Subcutaneous abdominal adipose tissue (tissue), 5 donors: ENCODE measurements around the gene ACSF2.
"Not testable (repeated sequence)": the region's sequence is repeated elsewhere in the genome, so short reads cannot be mapped to it uniquely, and the experiment has no call there.

Experiments used
- H3K27ac ChIP-seq: one replicate; pipeline ENCODE4 v1.7.0; 2013; ENCODE audit warnings: low read depth, mild to moderate bottlenecking, inconsistent platforms, low read length, moderate library complexity
- H3K27me3 ChIP-seq, 5 donors: one replicate each; pipeline ENCODE4 v1.7.0; 2013; ENCODE audit warnings: low read length in 5 of 5, inconsistent platforms in 1 of 5; ENCODE audit not compliant: control insufficient read depth in 5 of 5, insufficient read depth in 4 of 5
- H3K36me3 ChIP-seq, 5 donors: one replicate each; pipeline ENCODE4 v1.7.0; 2013; ENCODE audit warnings: low read length in 5 of 5; ENCODE audit not compliant: control insufficient read depth in 5 of 5, insufficient read depth in 5 of 5
- H3K4me1 ChIP-seq, 5 donors: one replicate each; pipeline ENCODE4 v1.7.0; 2013; ENCODE audit warnings: low read length in 5 of 5, mild to moderate bottlenecking in 3 of 5, moderate library complexity in 1 of 5; ENCODE audit not compliant: control insufficient read depth in 5 of 5, insufficient read depth in 5 of 5
- H3K4me3 ChIP-seq, 5 donors: one replicate each; pipeline ENCODE4 v1.7.0; 2013; ENCODE audit warnings: low read length in 5 of 5, low read depth in 1 of 5
- H3K9ac ChIP-seq, 5 donors: one replicate each; pipeline ENCODE4 v1.7.0; 2013; ENCODE audit warnings: low read length in 5 of 5, mild to moderate bottlenecking in 4 of 5, moderate library complexity in 3 of 5
- H3K9me3 ChIP-seq, 5 donors: one replicate each; pipeline ENCODE4 v1.7.0; 2013; ENCODE audit warnings: low read length in 5 of 5; ENCODE audit not compliant: control insufficient read depth in 5 of 5
- donor health status: healthy.
- donor health status: healthy.
- donor health status: healthy.
- donor health status: healthy.
- donor health status: healthy.

Gene ACSF2

DNA sequence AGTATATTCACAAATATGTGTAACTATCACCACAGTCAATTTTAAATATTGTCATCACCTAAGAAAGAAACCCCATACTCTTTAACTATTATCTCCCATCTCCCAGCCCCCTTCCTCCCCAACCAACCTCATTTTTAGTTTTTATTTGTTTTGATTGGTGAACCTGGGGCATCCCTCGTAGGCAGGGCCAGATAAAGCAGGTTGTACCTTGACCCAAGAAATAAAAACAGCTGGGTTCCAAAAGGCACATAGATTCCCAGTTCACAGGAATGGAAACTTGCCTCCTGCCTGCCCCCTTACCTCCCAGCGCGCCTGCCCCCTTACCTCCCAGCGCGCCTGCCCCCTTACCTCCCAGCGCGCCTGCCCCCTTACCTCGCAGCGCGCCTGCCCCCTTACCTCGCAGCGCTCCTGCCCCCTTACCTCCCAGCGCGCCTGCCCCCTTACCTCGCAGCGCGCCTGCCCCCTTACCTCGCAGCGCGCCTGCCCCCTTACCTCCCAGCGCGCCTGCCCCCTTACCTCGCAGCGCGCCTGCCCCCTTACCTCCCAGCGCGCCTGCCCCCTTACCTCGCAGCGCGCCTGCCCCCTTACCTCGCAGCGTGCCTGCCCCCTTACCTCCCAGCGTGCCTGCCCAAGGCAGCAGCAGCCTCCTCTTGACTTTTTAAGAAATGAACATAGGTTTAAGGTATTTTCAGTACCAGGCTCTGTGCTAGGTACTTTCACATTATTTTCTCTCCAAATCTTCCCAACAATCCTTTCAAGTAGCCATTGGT, 49.9 kb downstream of the ACSF2 start:
- H3K27me3 ChIP-seq, H3K27ac ChIP-seq, H3K4me3 ChIP-seq, H3K9me3 ChIP-seq, H3K9ac ChIP-seq: not testable (repeated sequence)
- H3K4me1 ChIP-seq = peaks cover 9 to 24% (median 21%) of the 10 kb centered on the region in 5 donors
- H3K36me3 ChIP-seq = peaks cover 3 to 36% (median 32%) of the 10 kb centered on the region in 5 donors

DNA sequence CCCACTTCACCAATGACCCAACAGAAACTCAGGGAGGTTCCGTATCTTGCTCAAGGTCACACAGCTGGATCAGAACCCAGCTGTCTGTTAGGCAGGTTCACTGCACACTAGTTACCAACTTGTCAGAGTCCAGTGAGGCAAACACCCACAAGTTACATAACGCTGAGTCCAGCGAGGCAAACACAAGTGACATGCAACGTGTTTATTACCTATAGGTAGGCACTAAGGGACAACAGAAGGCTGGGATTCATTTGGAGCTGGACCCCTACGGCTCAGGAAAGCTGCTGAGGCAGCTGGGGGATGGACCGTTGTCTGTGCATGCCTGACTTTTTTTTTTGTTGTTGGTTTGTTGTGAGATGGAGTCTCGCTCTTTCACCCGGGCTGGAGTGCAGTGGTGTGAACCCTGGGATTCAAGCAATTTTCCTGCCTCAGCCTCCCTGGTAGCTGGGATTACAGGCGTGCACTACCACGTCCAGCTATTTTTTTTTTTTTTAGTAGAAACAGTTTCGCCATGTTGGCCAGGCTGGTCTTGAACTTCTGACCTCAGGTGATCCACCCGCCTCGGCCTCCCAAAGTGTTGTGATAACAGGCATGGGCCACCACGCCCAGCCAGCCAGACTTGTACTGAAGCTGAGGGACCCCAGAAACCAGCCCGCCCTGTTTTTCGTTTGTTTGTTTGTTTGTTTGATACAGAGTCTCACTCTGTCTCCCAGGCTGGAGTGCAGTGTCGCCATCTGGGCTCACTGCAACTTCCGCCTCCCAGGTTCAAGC, 50.7 kb downstream of the ACSF2 start:
- H3K27me3 ChIP-seq = no peaks in the 10 kb centered on the region
- no peak overlapping the region for H3K27ac ChIP-seq
- H3K9ac ChIP-seq = no peak overlapping the region
- H3K36me3 ChIP-seq = peaks cover 3 to 28% (median 26%) of the 10 kb centered on the region in 5 donors
- no peak overlapping the region for H3K4me3 ChIP-seq
- peaks cover 9 to 24% (median 21%) of the 10 kb centered on the region in 5 donors for H3K4me1 ChIP-seq
- H3K9me3 ChIP-seq = no peaks in the 10 kb centered on the region

DNA sequence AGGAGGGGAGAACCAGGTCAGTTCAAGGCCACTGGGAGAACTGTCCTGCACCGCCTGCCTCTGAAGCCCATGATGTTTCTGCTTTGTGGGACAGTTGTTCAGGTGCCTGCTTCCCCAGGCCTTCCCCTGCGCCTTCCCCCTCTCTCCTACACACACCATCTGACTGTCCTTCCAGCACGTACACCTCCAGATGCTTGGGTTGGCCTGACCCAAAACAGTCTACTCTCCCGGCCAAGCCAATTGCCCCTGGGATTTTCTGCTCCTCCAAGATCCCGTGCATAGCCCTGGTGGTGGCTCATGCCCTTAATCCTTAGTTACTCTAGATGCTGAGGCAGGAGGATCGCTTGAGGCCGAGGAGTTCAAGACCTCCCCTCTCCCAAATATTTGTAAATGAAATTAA, 52.0 kb downstream of the ACSF2 start:
- Histone ChIP-seq H3K9me3 (no peaks in the 10 kb centered on the region), H3K9ac (peak overlapping the region; percentile 32 to 88 (median 78)), H3K4me1 (peaks cover 12 to 34% (median 29%) of the 10 kb centered on the region in 5 donors), H3K27ac (peak overlapping the region; percentile 86), H3K27me3 (no peaks in the 10 kb centered on the region), H3K36me3 (peaks cover 3 to 25% (median 21%) of the 10 kb centered on the region in 5 donors), H3K4me3 (peak overlapping the region in 4 of 5 donors; percentile 65 to 91 (median 80))

DNA sequence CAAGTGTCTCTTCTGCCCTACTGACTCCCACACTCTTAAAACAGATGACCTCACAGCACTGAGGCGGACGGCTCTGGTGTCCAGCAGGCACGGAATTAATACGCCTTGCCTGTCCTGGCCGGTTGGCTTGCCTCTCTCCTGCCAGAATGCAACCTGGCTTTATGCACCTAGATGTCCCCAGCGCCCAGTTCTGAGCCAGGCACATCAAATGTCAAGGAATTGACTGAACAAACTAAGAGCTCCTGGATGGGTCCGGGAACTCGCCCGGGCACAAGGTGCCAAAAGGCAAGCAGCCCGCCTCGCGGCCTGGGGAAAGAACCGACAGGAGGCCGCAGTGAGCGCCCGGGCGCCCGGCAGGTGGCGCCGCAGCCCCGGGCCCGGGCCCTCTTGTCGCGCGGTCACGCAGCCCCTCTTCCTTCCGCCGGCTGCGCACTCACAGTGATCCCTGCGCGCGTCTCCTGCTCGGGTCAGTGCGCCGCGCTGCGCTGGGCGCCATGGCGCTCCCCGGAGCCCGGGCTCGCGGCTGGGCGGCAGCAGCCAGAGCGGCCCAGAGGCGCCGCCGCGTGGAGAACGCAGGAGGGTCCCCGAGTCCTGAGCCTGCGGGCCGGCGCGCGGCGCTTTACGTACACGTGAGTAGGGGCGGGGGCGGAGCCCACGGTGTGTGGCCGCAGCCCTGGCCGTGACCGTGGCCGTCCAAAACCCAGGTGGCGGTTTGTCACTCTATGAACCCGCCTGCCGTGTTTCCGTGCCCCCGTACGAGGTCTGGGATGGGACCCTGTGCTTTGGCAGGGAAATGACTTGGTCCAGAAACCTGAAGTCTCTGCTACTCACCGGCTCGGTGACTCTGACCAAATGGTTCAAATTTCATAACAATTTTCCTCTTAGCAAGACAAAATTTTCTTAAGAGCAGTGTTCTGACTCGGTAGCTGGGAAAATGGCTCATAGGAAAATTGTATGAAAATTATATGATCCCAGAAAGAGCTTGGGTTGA, 52.7 kb downstream of the ACSF2 start, which contains the start of gene RSAD1:
TSS of gene RSAD1 (plus strand) at position 470 of the 991 bp plus-strand sequence. CDS start at position 495, 25 bp downstream.
- Histone ChIP-seq H3K36me3 (peaks cover 0 to 23% (median 19%) of the 10 kb centered on the region in 5 donors), H3K27ac (peak within 1 kb of the TSS; percentile 86), H3K27me3 (no peaks in the 10 kb centered on the region), H3K4me3 (peak within 1 kb of the TSS; percentile 77 to 91 (median 83)), H3K9me3 (no peaks in the 10 kb centered on the region), H3K9ac (peak within 1 kb of the TSS; percentile 71 to 88 (median 80)), H3K4me1 (peaks cover 12 to 41% (median 35%) of the 10 kb centered on the region in 5 donors)

DNA sequence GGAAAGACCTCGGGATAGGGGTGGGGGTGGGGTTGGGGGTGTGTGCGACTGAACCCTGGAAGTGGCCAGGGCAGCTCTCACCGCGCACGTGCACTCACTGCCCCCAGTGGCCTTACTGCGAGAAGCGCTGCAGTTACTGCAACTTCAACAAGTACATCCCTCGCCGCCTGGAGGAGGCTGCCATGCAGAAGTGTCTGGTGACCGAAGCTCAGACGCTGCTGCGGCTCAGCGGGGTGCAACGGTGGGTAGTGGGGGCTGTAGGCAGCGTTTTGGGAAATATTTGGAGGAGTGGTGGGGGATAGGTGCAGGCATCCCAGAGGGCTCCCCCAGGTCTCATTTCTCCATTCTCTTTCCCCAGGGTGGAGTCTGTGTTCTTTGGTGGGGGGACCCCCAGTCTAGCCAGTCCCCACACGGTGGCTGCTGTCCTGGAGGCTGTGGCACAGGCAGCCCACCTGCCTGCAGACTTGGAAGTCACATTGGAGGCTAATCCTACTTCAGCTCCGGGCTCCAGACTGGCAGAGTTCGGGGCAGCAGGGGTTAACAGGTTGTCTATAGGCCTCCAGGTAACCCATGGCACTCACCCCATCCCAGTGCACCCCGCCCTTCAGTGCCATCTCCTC, 53.6 kb downstream of the ACSF2 start:
- Histone ChIP-seq H3K4me1 (peaks cover 12 to 49% (median 42%) of the 10 kb centered on the region in 5 donors), H3K4me3 (peak overlapping the region; percentile 77 to 91 (median 83)), H3K9ac (peak overlapping the region in 2 of 5 donors; percentile 53 to 88), H3K9me3 (no peaks in the 10 kb centered on the region), H3K36me3 (peaks cover 0 to 23% (median 21%) of the 10 kb centered on the region in 5 donors), H3K27ac (peak overlapping the region; percentile 86), H3K27me3 (no peaks in the 10 kb centered on the region)

DNA sequence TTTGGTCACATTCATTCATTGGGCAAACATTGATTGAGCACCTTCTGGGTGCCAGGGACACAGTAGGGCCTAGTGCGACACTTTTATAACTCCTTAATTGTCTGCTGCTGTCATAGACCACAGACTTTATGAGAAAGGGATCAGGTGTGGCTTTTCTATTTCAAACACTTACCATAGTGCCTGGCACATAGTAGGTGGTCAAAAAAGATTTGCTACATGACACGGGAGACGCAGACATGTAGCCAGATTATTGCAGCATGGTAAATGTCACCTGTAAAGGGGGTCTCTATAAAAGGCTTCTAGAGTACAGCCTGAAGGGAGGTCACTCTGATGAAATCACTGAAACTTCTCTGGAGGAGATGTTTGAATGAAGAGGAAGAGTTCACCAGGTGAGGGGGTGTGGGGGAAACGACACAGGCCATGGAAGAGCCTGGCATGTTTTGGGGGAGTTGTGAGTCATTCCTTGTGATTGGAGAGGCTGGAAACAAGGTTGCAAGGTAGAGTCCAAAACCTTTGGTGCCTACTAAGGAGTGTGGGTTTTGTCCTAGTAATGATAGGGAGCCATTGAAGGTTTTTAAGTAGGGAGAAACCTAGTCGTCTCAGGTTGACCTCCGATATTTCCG, 54.2 kb downstream of the ACSF2 start:
- peak overlapping the region; percentile 86 for H3K27ac ChIP-seq

DNA sequence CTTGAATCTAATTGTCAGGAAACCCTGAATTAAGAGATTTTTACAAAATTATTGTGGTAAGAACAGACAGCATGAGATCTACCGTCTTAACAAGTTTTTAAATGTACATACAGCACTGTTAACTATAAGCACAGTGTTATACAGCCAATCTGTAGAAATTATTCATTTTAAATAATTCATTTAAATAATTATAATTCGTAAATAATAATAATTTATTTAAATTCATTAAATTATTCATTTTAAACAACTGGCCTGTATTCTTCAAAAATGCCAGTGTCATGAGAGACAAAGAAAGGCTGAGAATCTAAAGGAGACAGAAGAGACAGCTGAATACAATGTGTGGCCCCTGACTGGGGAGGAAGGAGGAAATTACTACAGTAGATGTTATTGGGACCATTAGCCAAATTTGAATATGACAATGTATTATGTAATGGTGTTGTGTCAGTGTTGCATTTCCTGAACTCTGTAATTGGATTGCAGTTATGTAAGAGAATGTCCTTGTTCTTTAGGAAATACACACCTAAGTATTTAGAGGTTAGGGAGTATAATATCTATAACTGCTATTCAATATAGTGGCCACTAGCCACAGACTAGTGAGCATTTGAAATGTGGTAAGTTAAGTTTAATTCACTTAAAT, 55.0 kb downstream of the ACSF2 start:
- H3K27ac ChIP-seq = peak overlapping the region; percentile 86
- H3K36me3 ChIP-seq = peaks cover 4 to 35% (median 32%) of the 10 kb centered on the region in 5 donors
- H3K9ac ChIP-seq = peak overlapping the region in 2 of 5 donors; percentile 9 to 14
- H3K27me3 ChIP-seq = no peaks in the 10 kb centered on the region
- H3K4me3 ChIP-seq = no peak overlapping the region
- H3K9me3 ChIP-seq = no peaks in the 10 kb centered on the region
- H3K4me1 ChIP-seq = peaks cover 12 to 49% (median 42%) of the 10 kb centered on the region in 5 donors

More for the DNA sequence above, 54.2 kb downstream of the ACSF2 start:
- Histone ChIP-seq H3K27me3 (no peaks in the 10 kb centered on the region), H3K4me3 (peak overlapping the region in 2 of 5 donors; percentile 47 to 77), H3K4me1 (peaks cover 12 to 49% (median 42%) of the 10 kb centered on the region in 5 donors), H3K9ac (peak overlapping the region in 3 of 5 donors; percentile 9 to 59 (median 35)), H3K36me3 (peaks cover 3 to 28% (median 25%) of the 10 kb centered on the region in 5 donors), H3K9me3 (no peaks in the 10 kb centered on the region)

DNA sequence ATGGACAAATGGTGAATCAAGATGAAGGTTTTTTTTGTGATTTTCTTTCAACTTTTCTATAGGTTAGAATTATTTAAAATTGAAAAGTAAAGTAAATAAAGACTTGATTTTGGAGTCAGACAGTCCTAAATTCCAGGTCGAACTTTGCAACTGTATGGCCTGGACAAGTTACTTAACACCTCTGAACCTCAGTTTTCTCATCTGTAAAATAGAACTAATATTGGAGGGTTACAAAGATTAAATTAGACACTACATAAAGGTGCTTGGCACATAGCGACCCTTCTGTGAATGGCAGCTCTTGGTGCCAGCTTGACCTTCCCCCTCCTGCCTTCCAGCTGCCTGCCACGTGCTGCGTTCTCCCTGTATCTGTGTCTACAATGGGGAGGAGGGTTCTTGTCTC, 55.6 kb downstream of the ACSF2 start:
- peak overlapping the region; percentile 85 for H3K27ac ChIP-seq

More for the DNA sequence above, 55.6 kb downstream of the ACSF2 start:
- Histone ChIP-seq H3K9me3 (no peaks in the 10 kb centered on the region), H3K27me3 (no peaks in the 10 kb centered on the region), H3K9ac (peak overlapping the region in 3 of 5 donors; percentile 4 to 26 (median 8)), H3K36me3 (peaks cover 4 to 37% (median 32%) of the 10 kb centered on the region in 5 donors), H3K4me1 (peaks cover 12 to 49% (median 42%) of the 10 kb centered on the region in 5 donors), H3K4me3 (no peak overlapping the region)
